Astrocyte (in vitro differentiated cells and primary cell): ENCODE results near the gene MEX3C.

Source experiments
- CTCF ChIP-seq: IDR thresholded peaks from 2 replicates; pipeline ENCODE4 v1.5.1; 2011; ENCODE audit warnings: low read depth, mild to moderate bottlenecking, inconsistent platforms, low read length, moderate library complexity; ENCODE audit not compliant: insufficient read depth
- EZH2 ChIP-seq: IDR thresholded peaks from 2 replicates; pipeline ENCODE4 v1.6.1; 2012; ENCODE audit warnings: mild to moderate bottlenecking, low read length, inconsistent platforms; ENCODE audit not compliant: insufficient read depth

DNA sequence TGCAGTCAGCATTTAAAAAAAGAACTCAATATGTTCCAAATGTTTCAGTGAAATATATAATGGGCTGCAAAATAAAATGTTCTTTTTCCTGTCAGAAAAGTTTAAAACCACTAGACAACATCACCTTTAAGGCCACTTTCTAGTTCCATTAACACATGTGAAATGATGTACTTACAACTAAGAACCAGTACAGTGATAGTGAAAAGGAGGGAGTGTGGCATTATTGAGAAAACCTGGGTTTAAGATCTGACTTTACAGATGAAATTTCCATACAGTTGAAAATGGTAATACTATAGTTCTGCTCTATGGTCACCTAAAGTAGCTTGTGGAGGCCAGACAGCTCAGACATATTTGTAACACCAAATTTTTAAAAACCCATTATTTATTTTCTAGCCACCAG, 14.7 kb downstream of the MEX3C start:
- TF ChIP-seq CTCF = no peak
- no peak for TF ChIP-seq EZH2
